Hepatocyte (in vitro differentiated cells): ENCODE results near the gene KLLN. TPM values are rescaled to one million over a fixed set of nuclear protein-coding genes. Genes with fewer than 3 reads are reported as not detected.

ENCODE experiments used
- DNase-seq: peaks from one replicate; pipeline ENCODE4 v3.0.0-alpha.2; 2016; ENCODE audit warnings: low spot score
- H2AFZ ChIP-seq: fragments of 200-600 bp; sonication (generic); 2 replicates; pipeline ENCODE4 v1.6.0; 2016; ENCODE audit warnings: antibody characterized with exemption, mild to moderate bottlenecking
- H3K27ac ChIP-seq: fragments of 200-600 bp; sonication (generic); 2 replicates; pipeline ENCODE4 v1.5.1; 2016; ENCODE audit warnings: mild to moderate bottlenecking
- H3K27me3 ChIP-seq: fragments of 200-600 bp; sonication (generic); 2 replicates; pipeline ENCODE4 v1.6.1; 2016
- H3K36me3 ChIP-seq: fragments of 200-600 bp; sonication (generic); replicated peaks from 2 replicates; pipeline ENCODE4 v1.5.1; 2016; ENCODE audit warnings: low read depth; ENCODE audit not compliant: insufficient read depth
- H3K4me1 ChIP-seq: fragments of 200-600 bp; sonication (generic); 2 replicates; pipeline ENCODE4 v1.5.1; 2016; ENCODE audit warnings: mild to moderate bottlenecking, moderate library complexity; ENCODE audit not compliant: insufficient read depth
- H3K4me2 ChIP-seq: fragments of 200-600 bp; sonication (generic); 2 replicates; pipeline ENCODE4 v1.6.0; 2016
- H3K4me3 ChIP-seq: fragments of 200-600 bp; sonication (generic); 2 replicates; pipeline ENCODE4 v1.5.1; 2016; ENCODE audit warnings: mild to moderate bottlenecking
- H3K79me2 ChIP-seq: fragments of 200-600 bp; sonication (generic); 2 replicates; pipeline ENCODE4 v1.6.0; 2017; ENCODE audit warnings: mild to moderate bottlenecking
- H3K9me2 ChIP-seq: fragments of 200-600 bp; sonication (generic); replicated peaks from 2 replicates; pipeline ENCODE4 v1.6.0; 2017; ENCODE audit warnings: mild to moderate bottlenecking; ENCODE audit not compliant: insufficient read depth
- H3K9me3 ChIP-seq: fragments of 200-600 bp; sonication (generic); 2 replicates; pipeline ENCODE4 v1.5.1; 2016; ENCODE audit warnings: low read depth, mild to moderate bottlenecking
- H4K20me1 ChIP-seq: fragments of 200-600 bp; sonication (generic); 2 replicates; pipeline ENCODE4 v1.6.0; 2016; ENCODE audit warnings: mild to moderate bottlenecking; ENCODE audit not compliant: insufficient read depth, poor library complexity, severe bottlenecking
- CTCF ChIP-seq: fragments of 200-600 bp; sonication (generic); IDR thresholded peaks from 2 replicates; pipeline ENCODE4 v1.5.1; 2016; ENCODE audit warnings: antibody characterized with exemption, mild to moderate bottlenecking; ENCODE audit not compliant: poor library complexity
- EZH2 ChIP-seq: fragments of 200-600 bp; sonication (generic); IDR thresholded peaks from 2 replicates; pipeline ENCODE4 v1.6.1; 2016; ENCODE audit warnings: antibody characterized with exemption, mild to moderate bottlenecking, borderline replicate concordance
- EZH2phosphoT487 ChIP-seq: fragments of 200-600 bp; sonication (generic); IDR thresholded peaks from one replicate; pipeline ENCODE4 v1.6.1; 2018; ENCODE audit warnings: antibody characterized with exemption, mild to moderate bottlenecking, low read depth, moderate library complexity; ENCODE audit not compliant: unreplicated experiment, severe bottlenecking
- WGBS: methylation state at CpG from one replicate; pipeline ENCODE4 v1.1.6; 2016; ENCODE audit warnings: low lambda C conversion rate; ENCODE audit errors: missing lambda C conversion rate; 5-methylcytosine and 5-hydroxymethylcytosine counted together
- polyA plus RNA-seq: library from polyadenylated mRNA; unstranded; fragments of >200 nt; fragmentation: Nextera tagmentation; extraction: Ambion mirVana; gene quantifications from 2 replicates; pipeline ENCODE4 v1.2.1, GENCODE V29; 2016
- total RNA-seq: library from RNA; depleted of rRNA; stranded (reverse); fragments of >200 nt; gene quantifications from 2 replicates; pipeline ENCODE4 v1.2.3, GENCODE V29; 2014

The KLLN gene
- total and polyA plus RNA-seq, 2 experiments from 2014 or later: 0.21 to 0.53 TPM

- Histone ChIP-seq H3K27ac (no peak overlapping the region), H3K9me2 (no peaks in the 10 kb centered on the region), H3K9me3 (peaks cover 4% of the 10 kb centered on the region), H2AFZ (no peak overlapping the region), H3K4me1 (no peaks in the 10 kb centered on the region), H3K27me3 (no peaks in the 10 kb centered on the region), H3K4me3 (no peak overlapping the region), H3K4me2 (no peak overlapping the region), H3K79me2 (peaks cover 96% of the 10 kb centered on the region), H4K20me1 (peaks cover 42% of the 10 kb centered on the region), H3K36me3 (no peaks in the 10 kb centered on the region)
- TF ChIP-seq EZH2 (no peak), CTCF (no peak), EZH2phosphoT487 (no peak)
- 88% methylated on average over 1 of the region's 1 CpG for WGBS
- DNase-seq: no peak
Observed at GRCh38 chr10:87895430-87895829, 32.1 kb upstream of the KLLN start.

GRCh38 chr10:87887548-87888289 lies 24.4 kb upstream of the KLLN start:
- Histone ChIP-seq H3K27ac (no peak overlapping the region), H4K20me1 (peaks cover 12% of the 10 kb centered on the region), H2AFZ (no peak overlapping the region), H3K27me3 (no peaks in the 10 kb centered on the region), H3K4me3 (no peak overlapping the region), H3K79me2 (peaks cover 100% of the 10 kb centered on the region), H3K4me1 (no peaks in the 10 kb centered on the region), H3K36me3 (no peaks in the 10 kb centered on the region), H3K4me2 (no peak overlapping the region), H3K9me2 (no peaks in the 10 kb centered on the region), H3K9me3 (peaks cover 6% of the 10 kb centered on the region)
- DNase-seq: no peak
- 95% methylated on average over 2 of the region's 2 CpGs for WGBS
- no peak for TF ChIP-seq EZH2phosphoT487
- no peak for TF ChIP-seq EZH2
- no peak for TF ChIP-seq CTCF

- peaks cover 6% of the 10 kb centered on the region for H3K9me3 ChIP-seq
- no peaks in the 10 kb centered on the region for H3K36me3 ChIP-seq
- no peaks in the 10 kb centered on the region for H3K27me3 ChIP-seq
- DNase-seq: no peak
- 96% methylated on average over 1 of the region's 1 CpG for WGBS
- H3K4me3 ChIP-seq: no peak overlapping the region
- TF ChIP-seq CTCF (no peak), EZH2 (no peak), EZH2phosphoT487 (no peak)
- peaks cover 17% of the 10 kb centered on the region for H4K20me1 ChIP-seq
- H2AFZ ChIP-seq: no peak overlapping the region
- H3K79me2 ChIP-seq: peaks cover 100% of the 10 kb centered on the region
- H3K27ac ChIP-seq: no peak overlapping the region
- no peaks in the 10 kb centered on the region for H3K9me2 ChIP-seq
- H3K4me2 ChIP-seq: no peak overlapping the region
- no peaks in the 10 kb centered on the region for H3K4me1 ChIP-seq
Observed at GRCh38 chr10:87887146-87887545, 23.8 kb upstream of the KLLN start.
